B cell (primary cell): ENCODE results near the gene BRIP1. TPM values are rescaled to one million over a fixed set of nuclear protein-coding genes. Genes with fewer than 3 reads are reported as not detected.

Experiments
- ATAC-seq: fragments of 200-7000 bp; cut with Tn5 transposase; one replicate; pipeline ENCODE4 v1.10.0; 2021; ENCODE audit warnings: low read depth, mild to moderate bottlenecking, moderate number of reproducible peaks, moderate library complexity
- CTCF ChIA-PET: fragments of 350-600 bp; sonication (Branson Sonifier 250); formaldehyde crosslinking; loops from one replicate; lab custom pipeline; 2021; ENCODE audit warnings: antibody characterized with exemption, inconsistent platforms; lab: Charles Lee
- POLR2A ChIA-PET: fragments of 350-600 bp; sonication (Branson Sonifier 250); formaldehyde crosslinking; loops from one replicate; lab custom pipeline; 2021; ENCODE audit warnings: antibody characterized with exemption; lab: Charles Lee
- DNase-seq: peaks from one replicate; pipeline ENCODE4 v3.0.0; 2013
- H2AFZ ChIP-seq: 2 replicates; pipeline ENCODE4 v1.6.1; 2012; ENCODE audit warnings: mild to moderate bottlenecking, low read depth, low read length; ENCODE audit not compliant: insufficient read depth, poor library complexity, severe bottlenecking
- H3K27ac ChIP-seq, 2 donors: 1 replicate in 1 of 2; 2 replicates in 1 of 2; pipeline ENCODE4 v1.5.1; 2012 to 2013; ENCODE audit warnings: low read length in 2 of 2, mild to moderate bottlenecking in 2 of 2, moderate library complexity in 1 of 2
- H3K27me3 ChIP-seq, 4 experiments: fragments of 200-600 bp in 1 of 4; sonication (generic) in 1 of 4; replicated peaks in 1 of 4; 1 replicate in 2 of 4; 2 replicates in 2 of 4; pipeline versions ENCODE4 v1.6.1 to v1.7.0; 2013 to 2016; ENCODE audit warnings: low read length in 3 of 4, mild to moderate bottlenecking in 2 of 4, mixed read lengths in 1 of 4, moderate library complexity in 1 of 4; ENCODE audit not compliant: insufficient read depth in 4 of 4, control insufficient read depth in 3 of 4; ENCODE audit errors: control extremely low read depth in 1 of 4
- H3K36me3 ChIP-seq, 2 experiments: replicated peaks in 1 of 2; 1 replicate in 1 of 2; 2 replicates in 1 of 2; pipeline versions ENCODE4 v1.6.1 to v1.7.1; 2013; ENCODE audit warnings: low read length in 1 of 2; ENCODE audit not compliant: insufficient read depth in 2 of 2, control insufficient read depth in 1 of 2; ENCODE audit errors: control extremely low read depth in 1 of 2, extremely low read depth in 1 of 2
- H3K4me1 ChIP-seq, 2 donors: fragments of 200-600 bp in 1 of 2; sonication (generic) in 1 of 2; 1 replicate in 1 of 2; 2 replicates in 1 of 2; pipeline versions ENCODE4 v1.5.1 to v1.6.1; 2013 to 2017; ENCODE audit warnings: low read length in 2 of 2; ENCODE audit not compliant: control insufficient read depth in 2 of 2, insufficient read depth in 2 of 2
- H3K4me2 ChIP-seq: replicated peaks from 2 replicates; pipeline ENCODE3; 2012; ENCODE audit warnings: mild to moderate bottlenecking, low read depth, low read length; ENCODE audit not compliant: poor library complexity, severe bottlenecking
- H3K4me3 ChIP-seq, 5 experiments: fragments of 200-600 bp in 1 of 5; sonication (generic) in 1 of 5; 1 replicate in 3 of 5; 2 replicates in 2 of 5; pipeline versions ENCODE4 v1.5.1 to v1.7.0; 2011 to 2016; ENCODE audit warnings: low read length in 4 of 5, mild to moderate bottlenecking in 4 of 5, low read depth in 2 of 5, control low read depth in 1 of 5, moderate library complexity in 1 of 5; ENCODE audit not compliant: insufficient read depth in 1 of 5; ENCODE audit errors: control extremely low read depth in 1 of 5, extremely low read depth in 1 of 5
- H3K79me2 ChIP-seq: fragments of 200-600 bp; sonication (generic); one replicate; pipeline ENCODE4 v1.6.0; 2016; ENCODE audit warnings: low read length; ENCODE audit not compliant: control insufficient read depth, insufficient read depth
- H3K9ac ChIP-seq: fragments of 200-600 bp; sonication (generic); 2 replicates; pipeline ENCODE4 v1.6.1; 2017; ENCODE audit warnings: mild to moderate bottlenecking, low read length, moderate library complexity
- H3K9me3 ChIP-seq, 3 donors: one replicate each; pipeline versions ENCODE4 v1.6.1 to v1.7.1; 2013; ENCODE audit warnings: low read length in 2 of 3; ENCODE audit not compliant: control insufficient read depth in 2 of 3, insufficient read depth in 1 of 3; ENCODE audit errors: control extremely low read depth in 1 of 3
- H4K20me1 ChIP-seq: 2 replicates; pipeline ENCODE4 v1.6.0; 2012; ENCODE audit warnings: mild to moderate bottlenecking, low read length; ENCODE audit not compliant: insufficient read depth, control insufficient read depth, poor library complexity, severe bottlenecking
- H3K27ac Mint-ChIP-seq: one replicate; pipeline ENCODE4 v1.8.0; 2021; ENCODE audit warnings: mixed read lengths
- H3K27me3 Mint-ChIP-seq: one replicate; pipeline ENCODE4 v1.8.0; 2021; ENCODE audit warnings: mixed read lengths
- H3K4me1 Mint-ChIP-seq: one replicate; pipeline ENCODE4 v1.8.0; 2021; ENCODE audit warnings: mixed read lengths
- H3K4me3 Mint-ChIP-seq: one replicate; pipeline ENCODE4 v1.8.0; 2021; ENCODE audit warnings: mixed read lengths
- H3K9me3 Mint-ChIP-seq: one replicate; pipeline ENCODE4 v1.8.0; 2022; ENCODE audit warnings: mixed read lengths; ENCODE audit not compliant: insufficient read depth
- CTCF ChIP-seq: fragments of 200-600 bp; IDR thresholded peaks from one replicate; pipeline ENCODE4 v1.8.0; 2022; ENCODE audit warnings: antibody characterized with exemption, mild to moderate bottlenecking
- EZH2 ChIP-seq: IDR thresholded peaks from 2 replicates; pipeline ENCODE4 v1.6.1; 2012; ENCODE audit warnings: borderline replicate concordance, low read depth, mild to moderate bottlenecking, moderate library complexity, low read length; ENCODE audit not compliant: insufficient read depth, poor library complexity, severe bottlenecking
- WGBS: methylation state at CpG from one replicate; pipeline ENCODE4 v1.1.5; 2013; ENCODE audit warnings: missing lambda C conversion rate; ENCODE audit not compliant: insufficient coverage; 5-methylcytosine and 5-hydroxymethylcytosine counted together
- intact Hi-C: fragments of 100-400 bp; cut with micrococcal nuclease; formaldehyde crosslinking; loops from one replicate; pipeline ENCODE4 v1.10.0; 2022
- polyA plus RNA-seq: library from polyadenylated mRNA; depleted of rRNA; stranded (reverse); fragments of >200 nt; gene quantifications from 2 replicates; pipeline ENCODE4 v1.2.3, GENCODE V29; 2012
- total RNA-seq, 2 donors: library from RNA; stranded (reverse); fragments of 120-200 nt in 1 of 2; gene quantifications; 1 replicate in 1 of 2; 2 replicates in 1 of 2; pipeline versions ENCODE4 v1.2.3 to v1.2.4, GENCODE V29; 2013 to 2022

Gene BRIP1
- total and polyA plus RNA-seq, 2 donors (not counting 1 experiment from before 2014, with no cell fraction given): 0.89 to 2.4 TPM

GRCh38 chr17:61843435-61843834 is 19.9 kb downstream of the BRIP1 start:
- H3K4me3 Mint-ChIP-seq: no peak overlapping the region
- CTCF ChIA-PET: interaction anchor here (0.6 to 1.8 kb wide), 2 partner anchors 208 kb away, joined by 4 to 9 read pairs; no protein-coding TSS in a partner anchor

GRCh38 chr17:61842899-61843298 is 20.4 kb downstream of the BRIP1 start:
- intact Hi-C loops: no loop called here
- Histone ChIP-seq H3K27me3 (no peaks in the 10 kb centered on the region), H3K4me2 (no peak overlapping the region), H3K9me3 (no peaks in the 10 kb centered on the region), H2AFZ (no peak overlapping the region), H3K79me2 (no peaks in the 10 kb centered on the region), H3K4me3 (no peak overlapping the region), H3K4me1 (no peaks in the 10 kb centered on the region), H4K20me1 (no peaks in the 10 kb centered on the region), H3K36me3 (no peaks in the 10 kb centered on the region), H3K27ac (no peak overlapping the region), H3K9ac (no peak overlapping the region)
- no peak overlapping the region for H3K4me3 Mint-ChIP-seq
- H3K27me3 Mint-ChIP-seq: no peaks in the 10 kb centered on the region
- TF ChIP-seq CTCF: no peak
- no peak for TF ChIP-seq EZH2
- H3K4me1 Mint-ChIP-seq: no peaks in the 10 kb centered on the region
- ChIA-PET POLR2A (no interaction called here), CTCF (interaction anchor here (1.8 kb wide), 1 partner anchor 208 kb away, joined by 9 read pairs; no protein-coding TSS in a partner anchor)
- no CpG with 5 or more reads among the region's 1 CpG for WGBS
- ATAC-seq (no peak), DNase-seq (no peak)
- H3K27ac Mint-ChIP-seq: no peak overlapping the region
- H3K9me3 Mint-ChIP-seq: no peaks in the 10 kb centered on the region

More at GRCh38 chr17:61843435-61843834, 19.9 kb downstream of the BRIP1 start:
- H3K27me3 ChIP-seq: no peaks in the 10 kb centered on the region
- no peak overlapping the region for H2AFZ ChIP-seq
- intact Hi-C loops: no loop called here
- POLR2A ChIA-PET: no interaction called here
- TF ChIP-seq CTCF: no peak
- TF ChIP-seq EZH2: no peak
- H4K20me1 ChIP-seq: no peaks in the 10 kb centered on the region
- no peak overlapping the region for H3K4me3 ChIP-seq
- Mint-ChIP-seq H3K4me1 (no peaks in the 10 kb centered on the region), H3K9me3 (no peaks in the 10 kb centered on the region), H3K27me3 (no peaks in the 10 kb centered on the region), H3K27ac (no peak overlapping the region)
- no peaks in the 10 kb centered on the region for H3K9me3 ChIP-seq
- H3K79me2 ChIP-seq: no peaks in the 10 kb centered on the region
- H3K27ac ChIP-seq: no peak overlapping the region
- no CpG with 5 or more reads among the region's 1 CpG for WGBS
- H3K36me3 ChIP-seq: no peaks in the 10 kb centered on the region
- no peak overlapping the region for H3K9ac ChIP-seq
- no peak for DNase-seq
- no peak overlapping the region for H3K4me2 ChIP-seq
- no peak for ATAC-seq
- H3K4me1 ChIP-seq: no peaks in the 10 kb centered on the region
